Spleen (tissue), 7 donors: ENCODE measurements around the gene MYO5B.

Source experiments
- CTCF ChIP-seq, 11 experiments: fragments of 200-600 bp in 7 of 11; fragments of 450-650 bp in 4 of 11; sonication (generic) in 4 of 11; IDR thresholded peaks in 8 of 11; conservative IDR thresholded peaks in 3 of 11; 1 replicate in 7 of 11; 2 replicates in 4 of 11; pipeline versions ENCODE4 v1.4.0 to v1.8.0; 2016 to 2021; ENCODE audit warnings: antibody characterized with exemption in 11 of 11, inconsistent platforms in 4 of 11, mild to moderate bottlenecking in 1 of 11
- POLR2A ChIP-seq, 3 donors: fragments of 450-650 bp; IDR thresholded peaks; one replicate each; pipeline ENCODE4 v1.5.1; 2017; ENCODE audit warnings: antibody characterized with exemption in 3 of 3, mild to moderate bottlenecking in 1 of 3
- POLR2AphosphoS5 ChIP-seq, 3 donors: sonication (generic); formaldehyde crosslinking; IDR thresholded peaks; one replicate each; pipeline ENCODE4 v1.5.1; 2017; ENCODE audit warnings: antibody characterized with exemption in 3 of 3
- donor health status: DM: no; HTN: no; CAD: no; lungs with moderate emphysema.
- donor health status: DM: no; HTN: no; CAD: no.
- donor health status: DM: no; HTN: no; CAD: no.

- no peak for TF ChIP-seq POLR2AphosphoS5 (IDR thresholded peaks at IDR 0.05)
- no peak for TF ChIP-seq CTCF (IDR thresholded peaks at IDR 0.05 in 8 of 11, conservative IDR thresholded peaks at IDR 0.05 in 3 of 11)
- no peak for TF ChIP-seq POLR2A (IDR thresholded peaks at IDR 0.05)
Observed at GRCh38 chr18:50114448-50114847, 80.5 kb downstream of the MYO5B start.
